GM12878 (cell line): ENCODE data around the gene HES7. TPM values are rescaled to one million over a fixed set of nuclear protein-coding genes. Genes with fewer than 3 reads are reported as not detected.

Experiments used
- BCLAF1 ChIP-seq: fragments of 450-650 bp; IDR thresholded peaks from 2 replicates; pipeline ENCODE4 v1.6.1; 2017; ENCODE audit warnings: antibody characterized with exemption, mild to moderate bottlenecking, moderate library complexity
- CBX5 ChIP-seq: sonication (generic); IDR thresholded peaks from 2 replicates; pipeline ENCODE4 v1.6.1; 2016; ENCODE audit warnings: low read depth, moderate library complexity, mild to moderate bottlenecking, inconsistent platforms
- CHD1 ChIP-seq: IDR thresholded peaks from 2 replicates; pipeline ENCODE4 v1.6.1; 2012; ENCODE audit warnings: low read depth, low read length, improper control_type of control experiment
- ETV6 ChIP-seq, 2 experiments: fragments of 450-650 bp in 1 of 2; IDR thresholded peaks in 1 of 2; conservative IDR thresholded peaks in 1 of 2; 2 replicates each; pipeline ENCODE4 v1.6.1; 2014; ENCODE audit warnings: antibody characterized with exemption in 1 of 2, borderline replicate concordance in 1 of 2, low read depth in 1 of 2, mild to moderate bottlenecking in 1 of 2, moderate library complexity in 1 of 2
- NFYA ChIP-seq: IDR thresholded peaks from 2 replicates; pipeline ENCODE4 v1.6.1; 2011; ENCODE audit warnings: low read depth, mild to moderate bottlenecking, low read length, improper control_type of control experiment, borderline replicate concordance
- NR2C1 ChIP-seq: fragments of 450-650 bp; IDR thresholded peaks from 2 replicates; pipeline ENCODE4 v1.6.1; 2017; ENCODE audit warnings: antibody characterized with exemption, mild to moderate bottlenecking, moderate library complexity
- NR2F1 ChIP-seq: fragments of 450-650 bp; conservative IDR thresholded peaks from 2 replicates; pipeline ENCODE4 v1.6.1; 2017; ENCODE audit warnings: mild to moderate bottlenecking
- YY1 ChIP-seq: IDR thresholded peaks from 2 replicates; pipeline ENCODE4 v1.6.1; 2011; ENCODE audit warnings: low read depth, mild to moderate bottlenecking, low read length
- ZBTB4 ChIP-seq: fragments of 450-650 bp; formaldehyde crosslinking; IDR thresholded peaks from 2 replicates; pipeline ENCODE4 v1.4.0; 2022; ENCODE audit warnings: mild to moderate bottlenecking, moderate library complexity
- ZBTB40 ChIP-seq: fragments of 450-650 bp; IDR thresholded peaks from 2 replicates; pipeline ENCODE4 v1.6.1; 2016; ENCODE audit warnings: mild to moderate bottlenecking, moderate library complexity, borderline replicate concordance
- ZNF207 ChIP-seq: fragments of 450-650 bp; IDR thresholded peaks from 2 replicates; pipeline ENCODE4 v1.6.1; 2014; ENCODE audit warnings: antibody characterized with exemption, mild to moderate bottlenecking, borderline replicate concordance
- ZNF687 ChIP-seq: fragments of 450-650 bp; IDR thresholded peaks from 2 replicates; pipeline ENCODE4 v1.6.1; 2017; ENCODE audit warnings: mild to moderate bottlenecking, moderate library complexity
- ZZZ3 ChIP-seq: IDR thresholded peaks from 2 replicates; pipeline ENCODE4 v1.6.1; 2011; ENCODE audit warnings: low read depth; ENCODE audit not compliant: control insufficient read depth, insufficient read length
- polyA plus RNA-seq, 11 experiments: library from polyadenylated mRNA; depleted of rRNA in 4 of 11; unstranded in 6 of 11; stranded (reverse) in 5 of 11; fragments of >200 nt; fragmentation: Nextera tagmentation in 4 of 11; fragmentation: Illumina TruSeq in 1 of 11; extraction: Ambion mirVana in 4 of 11; extraction: Trizol in 1 of 11; gene quantifications; 1 replicate in 1 of 11; 2 replicates in 10 of 11; pipeline versions ENCODE4 v1.2.1 to v1.2.3, GENCODE V29; 2011 to 2016; ENCODE audit warnings: inconsistent platforms in 2 of 11, missing spikeins in 2 of 11, low read depth in 1 of 11
- total RNA-seq, 4 experiments: library from RNA; depleted of rRNA in 3 of 4; stranded (reverse); fragments of >200 nt in 3 of 4; fragmentation: Illumina TruSeq in 1 of 4; extraction: Trizol in 1 of 4; gene quantifications; 2 replicates each; pipeline versions ENCODE4 v1.2.1 to v1.2.3, GENCODE V29; 2013 to 2021

Gene HES7
- total and polyA plus RNA-seq, 10 of the 15 experiments (the other 5 are each of a cell fraction or from before 2014, with no cell fraction given) = 0.07 to 1.3 (median 0.63) TPM; not detected in 4

GRCh38 chr17:8119581-8120519, 4.1 kb downstream of the HES7 start (continued):
- peak; percentile 75; the same call in 1 of the 2 replicates for TF ChIP-seq ZBTB40
- no peak for TF ChIP-seq ZZZ3
- no peak for TF ChIP-seq CBX5
- TF ChIP-seq BCLAF1 = no peak
- TF ChIP-seq YY1 = peak; percentile 74
- TF ChIP-seq NR2C1 = no peak
- no peak for TF ChIP-seq ZNF687
- TF ChIP-seq ZBTB4 (CRISPR knock-in tag) = no peak
- no peak; the same call in 1 of the 2 replicates for TF ChIP-seq NR2F1
- no peak for TF ChIP-seq ETV6 (conservative IDR thresholded peaks at IDR 0.05 in 1 of 2, IDR thresholded peaks at IDR 0.05 in 1 of 2; ENCODE audit: borderline replicate concordance in 1 of 2, low read depth in 1 of 2)
- no peak for TF ChIP-seq ZNF207
- TF ChIP-seq CHD1 = no peak
- TF ChIP-seq NFYA = no peak
